ENCODE measurements around the gene TRIM61.

- no peak for TF ChIP-seq CTCF (IDR thresholded peaks at IDR 0.05)
- TF ChIP-seq TEAD4 (CRISPR knock-in tag; IDR thresholded peaks at IDR 0.05) = no peak
Observed at GRCh38 chr4:164931551-164932324, 45.7 kb downstream of the TRIM61 start.
